CD8-positive, alpha-beta memory T cell (primary cell): ENCODE measurements around the gene CPEB1. TPM values are rescaled to one million over a fixed set of nuclear protein-coding genes. Genes with fewer than 3 reads are reported as not detected.
A peak's percentile ranks its signal among the peaks of the same experiment; 100 is the strongest.

Source experiments
- CTCF ChIA-PET: fragments of 350-600 bp; sonication (Branson Sonifier 250); formaldehyde crosslinking; loops from one replicate; lab custom pipeline; 2021; ENCODE audit warnings: antibody characterized with exemption; lab: Charles Lee
- POLR2A ChIA-PET: fragments of 350-600 bp; sonication (Branson Sonifier 250); formaldehyde crosslinking; loops from one replicate; lab custom pipeline; 2021; ENCODE audit warnings: antibody characterized with exemption; lab: Charles Lee
- DNase-seq, 5 donors: peaks; one replicate each; pipeline versions ENCODE4 v3.0.0 to v3.0.0-alpha.2; 2020 to 2022; ENCODE audit warnings: mixed read lengths in 1 of 5
- H3K27ac ChIP-seq: one replicate; pipeline ENCODE4 v1.7.0; 2013; ENCODE audit warnings: low read depth, mild to moderate bottlenecking, low read length, moderate library complexity
- H3K27me3 ChIP-seq: 2 replicates; pipeline ENCODE4 v1.7.0; 2013; ENCODE audit warnings: low read length, mild to moderate bottlenecking; ENCODE audit not compliant: insufficient read depth, poor library complexity, severe bottlenecking
- H3K36me3 ChIP-seq: 2 replicates; pipeline ENCODE4 v1.7.0; 2013; ENCODE audit warnings: mild to moderate bottlenecking, low read length, moderate library complexity; ENCODE audit not compliant: insufficient read depth
- H3K4me1 ChIP-seq: 2 replicates; pipeline ENCODE4 v1.7.0; 2013; ENCODE audit warnings: mild to moderate bottlenecking, low read length, moderate library complexity; ENCODE audit not compliant: insufficient read depth
- H3K4me3 ChIP-seq: 2 replicates; pipeline ENCODE4 v1.7.0; 2013; ENCODE audit warnings: mild to moderate bottlenecking, low read length
- H3K9me3 ChIP-seq: 2 replicates; pipeline ENCODE4 v1.7.0; 2013; ENCODE audit warnings: mild to moderate bottlenecking, low read length
- H3K27ac Mint-ChIP-seq, 8 donors: one replicate each; pipeline ENCODE4 v1.8.0; 2020 to 2021; ENCODE audit warnings: mixed read lengths in 8 of 8, mild to moderate bottlenecking in 6 of 8, inconsistent platforms in 3 of 8, moderate library complexity in 3 of 8
- H3K27me3 Mint-ChIP-seq, 2 donors: one replicate each; pipeline ENCODE4 v1.8.0; 2020 to 2021; ENCODE audit warnings: mixed read lengths in 2 of 2, mild to moderate bottlenecking in 1 of 2, moderate library complexity in 1 of 2
- H3K36me3 Mint-ChIP-seq, 3 donors: one replicate each; pipeline ENCODE4 v1.8.0; 2020 to 2021; ENCODE audit warnings: mixed read lengths in 3 of 3, inconsistent platforms in 1 of 3, mild to moderate bottlenecking in 1 of 3
- H3K4me1 Mint-ChIP-seq, 3 donors: one replicate each; pipeline ENCODE4 v1.8.0; 2020 to 2021; ENCODE audit warnings: mixed read lengths in 3 of 3, inconsistent platforms in 1 of 3, mild to moderate bottlenecking in 1 of 3
- H3K4me3 Mint-ChIP-seq, 7 donors: one replicate each; pipeline ENCODE4 v1.8.0; 2020 to 2021; ENCODE audit warnings: mixed read lengths in 7 of 7, mild to moderate bottlenecking in 6 of 7, moderate library complexity in 4 of 7, inconsistent platforms in 2 of 7
- H3K9me3 Mint-ChIP-seq, 5 donors: one replicate each; pipeline ENCODE4 v1.8.0; 2020 to 2022; ENCODE audit warnings: mixed read lengths in 5 of 5, mild to moderate bottlenecking in 3 of 5, moderate library complexity in 2 of 5, inconsistent platforms in 1 of 5
- polyA plus RNA-seq: library from polyadenylated mRNA; unstranded; fragments of 300-500 nt; fragmentation: Illumina TruSeq; gene quantifications from one replicate; pipeline ENCODE4 v1.2.3, GENCODE V29; 2021
- total RNA-seq, 2 experiments: library from RNA; stranded (reverse); gene quantifications; one replicate each; pipeline ENCODE4 v1.2.3, GENCODE V29; 2021

CPEB1 gene
- total and polyA plus RNA-seq, 3 experiments from 2014 or later, result 0.44 to 1.2 (median 0.44) TPM

GRCh38 chr15:82540055-82540983, 106.8 kb downstream of the CPEB1 start, which contains the start of gene RPS17:
Gene RPS17 (minus strand): TSS chr15:82540457. CDS start chr15:82540428, 29 bp downstream.
- Mint-ChIP-seq H3K27me3 (peaks cover 0 to 5% of the 10 kb centered on the region in 2 donors), H3K36me3 (peaks cover 10 to 53% (median 13%) of the 10 kb centered on the region in 3 donors), H3K4me1 (peaks cover 26 to 46% (median 34%) of the 10 kb centered on the region in 3 donors), H3K9me3 (no peaks in the 10 kb centered on the region), H3K27ac (peak within 1 kb of the TSS; percentile 92 to 98 (median 96)), H3K4me3 (peak within 1 kb of the TSS; percentile 94 to 98 (median 96))
- POLR2A ChIA-PET, result interaction anchor here (0.6 to 2.7 kb wide), 7 partner anchors 10 to 494 kb away, joined by 3 to 19 read pairs (median 9); partner anchors contain the start of genes C15orf40, MEX3B, RAMAC and WHAMM
- Histone ChIP-seq H3K4me3 (peak within 1 kb of the TSS; percentile 96), H3K9me3 (no peaks in the 10 kb centered on the region), H3K27me3 (no peaks in the 10 kb centered on the region), H3K27ac (peak within 1 kb of the TSS; percentile 94), H3K4me1 (peaks cover 25% of the 10 kb centered on the region), H3K36me3 (peaks cover 34% of the 10 kb centered on the region)
- CTCF ChIA-PET, result interaction anchor here (0.6 to 6.9 kb wide), 13 partner anchors 8 to 470 kb away, joined by 3 to 63 read pairs (median 7); no protein-coding TSS in a partner anchor
- DNase-seq, result peak; percentile 98 to 99 (median 98)

GRCh38 chr15:82539691-82540054, 107.5 kb downstream of the CPEB1 start:
- ChIA-PET POLR2A (interaction anchor here (1.2 to 2.7 kb wide), 6 partner anchors 9 to 472 kb away, joined by 4 to 19 read pairs (median 13); partner anchors contain the start of genes C15orf40, RAMAC and WHAMM), CTCF (interaction anchor here (0.6 to 6.9 kb wide), 12 partner anchors 8 to 471 kb away, joined by 3 to 63 read pairs (median 6); no protein-coding TSS in a partner anchor)
- DNase-seq, result no peak
- H3K36me3 ChIP-seq, result peaks cover 34% of the 10 kb centered on the region
- H3K4me3 Mint-ChIP-seq, result peak overlapping the region; percentile 94 to 98 (median 96)
- H3K4me1 ChIP-seq, result peaks cover 25% of the 10 kb centered on the region
- H3K4me1 Mint-ChIP-seq, result peaks cover 26 to 46% (median 34%) of the 10 kb centered on the region in 3 donors
- H3K27me3 ChIP-seq, result no peaks in the 10 kb centered on the region
- peak overlapping the region; percentile 94 for H3K27ac ChIP-seq
- H3K9me3 ChIP-seq, result no peaks in the 10 kb centered on the region
- H3K9me3 Mint-ChIP-seq, result no peaks in the 10 kb centered on the region
- H3K36me3 Mint-ChIP-seq, result peaks cover 11 to 58% (median 14%) of the 10 kb centered on the region in 3 donors
- peaks cover 0 to under 1% of the 10 kb centered on the region in 2 donors for H3K27me3 Mint-ChIP-seq
- H3K27ac Mint-ChIP-seq, result peak overlapping the region; percentile 92 to 98 (median 94)
- peak overlapping the region; percentile 94 for H3K4me3 ChIP-seq

GRCh38 chr15:82538961-82539690, 108.0 kb downstream of the CPEB1 start:
- ChIA-PET POLR2A (interaction anchor here (1.6 to 2.7 kb wide), 4 partner anchors 9 to 447 kb away, joined by 9 to 19 read pairs (median 17); partner anchors contain the start of genes RAMAC and WHAMM), CTCF (interaction anchor here (0.8 to 6.9 kb wide), 7 partner anchors 8 to 471 kb away, joined by 3 to 63 read pairs (median 10); no protein-coding TSS in a partner anchor)
- DNase-seq, result no peak
- H3K4me1 Mint-ChIP-seq, result peaks cover 26 to 46% (median 34%) of the 10 kb centered on the region in 3 donors
- peak overlapping the region; percentile 94 to 98 (median 96) for H3K4me3 Mint-ChIP-seq
- no peaks in the 10 kb centered on the region for H3K27me3 Mint-ChIP-seq
- H3K36me3 Mint-ChIP-seq, result peaks cover 16 to 63% (median 19%) of the 10 kb centered on the region in 3 donors
- Histone ChIP-seq H3K27me3 (no peaks in the 10 kb centered on the region), H3K36me3 (peaks cover 39% of the 10 kb centered on the region), H3K27ac (peak overlapping the region; percentile 94), H3K4me1 (peaks cover 25% of the 10 kb centered on the region), H3K9me3 (no peaks in the 10 kb centered on the region), H3K4me3 (peak overlapping the region; percentile 94)
- no peaks in the 10 kb centered on the region for H3K9me3 Mint-ChIP-seq
- H3K27ac Mint-ChIP-seq, result peak overlapping the region; percentile 92 to 98 (median 94)

- peak overlapping the region in 6 of 7 donors; percentile 31 to 94 (median 58) for H3K4me3 Mint-ChIP-seq
- Histone ChIP-seq H3K36me3 (peaks cover 43% of the 10 kb centered on the region), H3K4me3 (no peak overlapping the region), H3K9me3 (no peaks in the 10 kb centered on the region), H3K27me3 (no peaks in the 10 kb centered on the region), H3K27ac (no peak overlapping the region), H3K4me1 (peaks cover 25% of the 10 kb centered on the region)
- ChIA-PET CTCF (no interaction called here), POLR2A (no interaction called here)
- no peak for DNase-seq
- no peaks in the 10 kb centered on the region for H3K27me3 Mint-ChIP-seq
- peaks cover 20 to 76% (median 22%) of the 10 kb centered on the region in 3 donors for H3K36me3 Mint-ChIP-seq
- peaks cover 26 to 46% (median 34%) of the 10 kb centered on the region in 3 donors for H3K4me1 Mint-ChIP-seq
- peak overlapping the region in 7 of 8 donors; percentile 6 to 77 (median 62) for H3K27ac Mint-ChIP-seq
- no peaks in the 10 kb centered on the region for H3K9me3 Mint-ChIP-seq
Observed at GRCh38 chr15:82537351-82537908, 109.7 kb downstream of the CPEB1 start.

- H3K27ac Mint-ChIP-seq, result peak overlapping the region in 5 of 8 donors; percentile 4 to 69 (median 61)
- H3K36me3 Mint-ChIP-seq, result peaks cover 20 to 79% (median 22%) of the 10 kb centered on the region in 3 donors
- H3K4me1 Mint-ChIP-seq, result peaks cover 26 to 46% (median 34%) of the 10 kb centered on the region in 3 donors
- Histone ChIP-seq H3K9me3 (no peaks in the 10 kb centered on the region), H3K27me3 (no peaks in the 10 kb centered on the region), H3K4me1 (peaks cover 25% of the 10 kb centered on the region), H3K36me3 (peaks cover 43% of the 10 kb centered on the region), H3K4me3 (no peak overlapping the region), H3K27ac (no peak overlapping the region)
- DNase-seq, result no peak
- no peaks in the 10 kb centered on the region for H3K9me3 Mint-ChIP-seq
- no peaks in the 10 kb centered on the region for H3K27me3 Mint-ChIP-seq
- CTCF ChIA-PET, result no interaction called here
- peak overlapping the region in 3 of 7 donors; percentile 6 to 94 (median 24) for H3K4me3 Mint-ChIP-seq
- POLR2A ChIA-PET, result no interaction called here
Observed at GRCh38 chr15:82536409-82537350, 110.5 kb downstream of the CPEB1 start.

- H3K4me1 ChIP-seq, result peaks cover 18% of the 10 kb centered on the region
- no peaks in the 10 kb centered on the region for H3K27me3 ChIP-seq
- CTCF ChIA-PET, result no interaction called here
- peaks cover 23 to 43% (median 29%) of the 10 kb centered on the region in 3 donors for H3K4me1 Mint-ChIP-seq
- no peak overlapping the region for H3K27ac ChIP-seq
- no peaks in the 10 kb centered on the region for H3K27me3 Mint-ChIP-seq
- no peak overlapping the region for H3K4me3 ChIP-seq
- DNase-seq, result no peak
- POLR2A ChIA-PET, result no interaction called here
- H3K4me3 Mint-ChIP-seq, result peak overlapping the region in 1 of 7 donors; percentile 94
- peaks cover 43% of the 10 kb centered on the region for H3K36me3 ChIP-seq
- H3K27ac Mint-ChIP-seq, result peak overlapping the region in 5 of 8 donors; percentile 4 to 67 (median 26)
- peaks cover 20 to 77% (median 23%) of the 10 kb centered on the region in 3 donors for H3K36me3 Mint-ChIP-seq
- H3K9me3 Mint-ChIP-seq, result no peaks in the 10 kb centered on the region
- no peaks in the 10 kb centered on the region for H3K9me3 ChIP-seq
Observed at GRCh38 chr15:82535566-82536408, 111.4 kb downstream of the CPEB1 start.
